ENCODE results near the gene SGCD.

- no peak for TF ChIP-seq CTCF (IDR thresholded peaks at IDR 0.05)
- TF ChIP-seq POLR2A (IDR thresholded peaks at IDR 0.05), result no peak
These were observed 111.1 kb downstream of the SGCD start for GRCh38 chr5:156438076-156438475.
